ENCODE measurements around the gene NHS.

DNA sequence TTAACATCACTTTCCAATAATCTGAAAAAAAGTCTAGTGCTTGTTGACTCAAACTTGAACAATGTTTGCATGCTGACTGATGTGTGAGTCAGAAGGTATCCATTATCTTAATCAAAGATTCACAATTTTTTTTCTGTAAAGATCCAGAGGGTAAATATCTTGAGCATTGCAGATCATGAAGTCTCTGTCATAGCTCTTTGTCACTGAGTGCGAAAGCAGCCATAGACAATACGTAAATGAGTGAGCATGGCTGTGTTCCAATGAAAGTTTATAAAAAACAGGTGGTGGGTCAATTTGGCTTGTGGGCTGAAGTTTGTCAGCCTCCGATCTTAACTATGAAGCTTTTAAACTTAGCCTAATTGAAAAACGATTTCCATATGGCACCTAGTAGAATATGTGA, 37.7 kb downstream of the NHS start:
- TF ChIP-seq POLR2A (IDR thresholded peaks at IDR 0.05) = no peak
- TF ChIP-seq POLR2AphosphoS5 (IDR thresholded peaks at IDR 0.05) = no peak
